B cell (primary cell): ENCODE data around the gene FAM131C.

Source experiments
- CTCF ChIP-seq: fragments of 200-600 bp; IDR thresholded peaks from one replicate; pipeline ENCODE4 v1.8.0; 2022; ENCODE audit warnings: antibody characterized with exemption, mild to moderate bottlenecking
- EZH2 ChIP-seq: IDR thresholded peaks from 2 replicates; pipeline ENCODE4 v1.6.1; 2012; ENCODE audit warnings: borderline replicate concordance, low read depth, mild to moderate bottlenecking, moderate library complexity, low read length; ENCODE audit not compliant: insufficient read depth, poor library complexity, severe bottlenecking

DNA sequence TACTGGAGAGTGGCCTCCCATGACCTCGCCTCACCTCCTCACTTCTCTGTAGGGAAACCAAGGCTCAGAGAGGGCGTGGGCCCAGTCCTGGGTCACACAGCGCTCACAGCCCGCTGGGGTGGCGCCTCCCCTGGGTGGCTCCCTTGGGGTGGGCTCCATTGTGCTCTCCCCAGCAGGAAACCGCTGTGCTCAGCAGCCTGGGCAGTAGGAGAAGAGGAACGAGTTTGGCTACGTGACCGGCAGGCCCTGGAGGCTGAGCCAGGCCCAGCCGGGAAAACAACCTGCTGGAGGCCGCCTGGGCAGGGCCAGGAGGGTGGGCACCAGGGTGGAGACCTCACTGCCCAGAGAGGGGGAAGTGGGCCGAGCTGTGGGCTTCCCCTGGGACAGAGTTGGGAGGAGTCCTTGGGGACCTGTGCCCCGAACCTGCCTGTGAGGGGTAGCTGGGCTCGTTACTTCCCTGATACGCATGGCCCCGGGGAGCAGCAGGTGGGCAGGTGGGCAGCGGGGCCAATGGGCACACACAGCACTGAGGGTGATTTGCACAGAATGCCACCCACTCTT lies 15.0 kb upstream of the FAM131C start:
- TF ChIP-seq CTCF, result no peak
- TF ChIP-seq EZH2, result no peak
